ENCODE results near the gene ANKRD2.
"Not testable (repeated sequence)": the region's sequence is repeated elsewhere in the genome, so short reads cannot be mapped to it uniquely, and the experiment has no call there.

ANKRD2 gene, protein sequence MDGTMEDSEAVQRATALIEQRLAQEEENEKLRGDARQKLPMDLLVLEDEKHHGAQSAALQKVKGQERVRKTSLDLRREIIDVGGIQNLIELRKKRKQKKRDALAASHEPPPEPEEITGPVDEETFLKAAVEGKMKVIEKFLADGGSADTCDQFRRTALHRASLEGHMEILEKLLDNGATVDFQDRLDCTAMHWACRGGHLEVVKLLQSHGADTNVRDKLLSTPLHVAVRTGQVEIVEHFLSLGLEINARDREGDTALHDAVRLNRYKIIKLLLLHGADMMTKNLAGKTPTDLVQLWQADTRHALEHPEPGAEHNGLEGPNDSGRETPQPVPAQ

DNA sequence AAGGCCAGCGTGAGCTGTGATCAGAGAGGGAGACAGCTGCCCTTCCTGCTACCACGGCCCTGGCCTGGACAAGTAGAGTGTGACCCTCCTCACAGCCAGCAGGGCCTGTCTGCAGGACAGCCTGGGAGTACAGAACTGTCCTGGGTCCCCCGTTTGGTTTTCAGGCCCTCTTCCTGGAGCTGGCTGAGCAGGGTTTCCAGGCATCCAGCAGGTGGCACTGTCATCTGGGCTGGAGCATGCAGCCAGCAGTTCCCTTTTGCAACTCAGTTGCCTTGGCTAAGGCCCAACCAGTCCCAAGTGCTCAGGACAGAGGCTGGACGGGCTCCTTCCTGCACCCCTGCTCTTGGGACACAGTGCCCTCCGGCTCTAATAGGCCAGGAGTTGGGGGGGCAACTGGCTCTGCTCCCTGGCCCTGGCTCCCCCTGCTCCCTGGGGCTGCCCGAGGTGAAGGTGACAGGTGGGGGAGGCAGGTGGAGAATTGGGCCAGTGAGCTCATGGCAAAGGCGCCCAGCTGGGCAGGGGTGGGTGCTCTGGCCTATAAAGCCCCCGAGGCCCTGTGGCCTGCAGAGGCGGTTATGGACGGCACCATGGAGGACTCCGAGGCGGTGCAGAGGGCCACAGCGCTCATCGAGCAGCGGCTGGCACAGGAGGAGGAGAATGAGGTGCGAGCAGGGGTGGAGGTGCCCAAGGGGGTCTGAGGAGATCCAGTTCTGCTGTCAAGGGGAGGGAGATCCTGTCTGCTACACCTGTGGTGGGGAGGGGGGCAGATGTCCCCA lies at the start of gene ANKRD2:
Gene ANKRD2, plus strand, starts transcription at position 566 of the 776 bp plus-strand sequence. Its CDS starts 10 bp downstream, at position 576.
- DNase-seq, result peak; percentile 39

DNA sequence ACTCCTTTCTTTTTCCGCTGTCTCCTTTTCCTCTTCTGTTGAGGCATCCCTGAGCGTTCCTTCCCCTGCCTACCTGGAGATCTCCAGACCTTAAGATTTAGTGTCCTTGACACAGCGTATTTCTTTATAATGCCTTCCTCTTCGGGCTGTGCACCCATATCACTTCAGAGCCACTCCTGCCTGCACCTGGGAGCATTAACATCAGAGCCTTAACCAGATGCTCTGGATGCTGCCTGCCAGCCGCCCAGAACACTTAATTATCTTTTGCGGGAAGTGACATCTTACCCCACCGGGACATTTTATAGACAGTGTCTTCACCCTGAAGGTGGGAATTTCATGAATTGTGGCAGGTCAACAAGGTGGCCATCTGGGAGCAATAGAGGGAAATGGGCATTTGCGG lies 49.6 kb upstream of the ANKRD2 start:
- DNase-seq, result no peak

DNA sequence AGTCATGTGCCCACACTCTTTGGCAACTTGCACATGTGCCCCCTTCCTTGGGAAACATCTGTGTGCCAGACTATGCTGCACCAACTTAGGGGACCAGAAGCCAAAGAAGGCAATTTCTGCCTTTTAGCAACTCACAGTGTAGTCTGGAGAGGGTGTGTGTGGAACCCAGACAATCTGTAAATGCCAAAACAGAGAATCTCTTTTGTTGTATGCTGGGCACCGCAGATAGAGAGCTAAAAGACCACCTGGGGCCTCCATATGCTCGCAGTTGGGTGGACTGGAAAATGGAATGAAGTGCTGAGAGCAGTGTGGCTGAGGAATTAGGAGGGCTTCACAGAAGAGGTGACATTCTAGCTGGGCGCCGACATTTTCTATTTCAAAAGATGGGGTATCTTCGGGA lies 47.5 kb upstream of the ANKRD2 start:
- DNase-seq, result no peak

DNA sequence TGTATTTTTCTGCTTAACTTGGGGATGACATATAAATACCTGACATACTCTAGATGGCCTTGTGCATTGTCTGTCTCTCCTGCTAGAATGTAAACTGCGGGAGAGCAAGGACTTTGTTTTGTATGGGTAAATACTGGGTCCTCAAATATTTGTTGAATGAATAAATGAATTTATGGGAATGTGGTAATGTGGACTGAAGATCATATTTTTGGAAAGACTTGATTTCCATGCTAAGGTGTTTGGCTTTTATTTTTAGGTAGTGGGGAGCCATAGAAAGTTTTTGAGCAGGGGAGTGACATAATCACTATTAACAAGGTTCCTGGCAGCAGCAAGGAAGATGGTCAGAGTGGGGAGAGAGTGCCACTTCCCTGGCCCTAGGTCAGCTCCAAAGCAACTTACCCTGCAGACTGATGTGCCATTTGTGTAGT lies 46.9 kb upstream of the ANKRD2 start:
- DNase-seq, result no peak

DNA sequence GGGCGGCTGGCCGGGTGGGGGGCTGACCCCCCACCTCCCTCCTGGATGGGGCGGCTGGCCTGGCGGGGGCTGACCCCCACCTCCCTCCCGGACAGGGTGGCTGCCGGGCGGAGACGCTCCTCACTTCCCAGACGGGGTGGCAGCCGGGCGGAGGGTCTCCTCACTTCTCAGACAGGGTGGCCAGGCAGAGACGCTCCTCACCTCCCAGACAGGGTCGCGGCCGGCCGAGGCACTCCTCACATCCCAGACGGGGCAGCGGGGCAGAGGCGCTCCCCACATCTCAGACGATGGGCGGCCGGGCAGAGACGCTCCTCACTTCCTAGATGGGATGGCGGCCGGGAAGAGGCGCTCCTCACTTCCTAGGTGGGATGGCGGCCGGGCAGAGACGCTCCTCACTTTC lies 43.7 kb upstream of the ANKRD2 start:
- not testable (repeated sequence) for DNase-seq

DNA sequence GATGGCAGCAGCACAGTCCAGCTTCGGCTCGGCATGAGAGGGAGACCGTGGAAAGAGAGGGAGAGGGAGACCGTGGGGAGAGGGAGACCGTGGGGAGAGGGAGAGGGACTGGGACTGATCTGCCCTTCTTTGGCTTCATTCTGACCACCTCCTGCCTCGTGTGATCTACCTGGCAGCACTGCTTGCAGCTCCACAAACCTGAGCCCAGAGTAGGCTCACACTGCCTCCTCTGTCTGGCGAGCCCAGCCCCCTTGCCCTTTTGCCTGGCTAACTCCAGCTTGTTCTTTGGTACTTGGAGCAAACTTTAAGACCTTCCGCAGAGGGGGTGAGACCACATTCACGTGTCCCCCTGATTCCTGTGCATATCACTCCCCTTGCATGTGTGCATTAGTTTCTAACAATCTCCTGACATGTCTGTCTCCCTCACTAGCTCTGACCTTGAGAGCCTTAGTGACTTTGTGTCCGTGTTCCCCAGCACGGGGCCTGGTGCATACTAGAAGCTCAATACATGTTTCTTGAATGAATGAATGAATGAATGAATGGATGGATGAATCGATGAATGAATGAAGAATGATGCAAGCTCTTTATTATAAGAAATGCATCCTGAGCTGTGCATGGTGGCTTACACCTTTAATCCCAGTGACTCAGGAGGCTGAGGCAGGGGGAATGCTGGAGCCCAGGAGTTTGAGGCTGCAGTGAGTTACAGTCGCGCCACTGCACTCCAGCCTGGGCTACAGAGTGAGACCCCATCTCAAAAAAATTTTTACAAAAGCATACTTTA lies 42.7 kb upstream of the ANKRD2 start:
- DNase-seq, result no peak

DNA sequence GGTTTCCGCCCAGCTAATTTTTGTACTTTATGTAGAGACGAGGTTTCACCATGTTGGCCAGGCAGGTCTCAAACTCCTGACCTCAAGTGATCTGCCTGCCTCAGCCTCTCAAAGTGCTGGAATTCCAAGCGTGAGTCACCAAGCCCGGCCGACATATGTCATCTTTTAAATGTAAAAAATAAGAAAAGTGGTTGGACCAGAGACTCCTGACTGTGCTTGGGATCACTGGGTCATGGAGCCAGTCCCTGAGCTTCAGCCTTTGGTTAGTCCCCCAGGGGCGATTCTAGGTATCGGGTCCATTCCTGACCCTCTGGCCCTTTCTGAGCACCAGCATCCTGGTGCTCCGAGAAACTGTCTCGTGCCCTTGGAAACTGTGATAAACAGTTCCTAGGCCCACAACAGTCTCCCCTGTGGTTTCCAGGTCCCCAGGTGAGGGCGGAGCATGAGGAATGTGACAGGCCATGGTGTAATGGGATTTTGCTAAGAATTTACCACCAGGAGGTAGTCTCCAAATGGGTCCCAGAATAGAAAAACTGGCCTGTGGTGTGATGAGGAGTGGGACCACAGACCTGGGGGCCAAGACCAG lies 41.1 kb upstream of the ANKRD2 start:
- no peak for DNase-seq

DNA sequence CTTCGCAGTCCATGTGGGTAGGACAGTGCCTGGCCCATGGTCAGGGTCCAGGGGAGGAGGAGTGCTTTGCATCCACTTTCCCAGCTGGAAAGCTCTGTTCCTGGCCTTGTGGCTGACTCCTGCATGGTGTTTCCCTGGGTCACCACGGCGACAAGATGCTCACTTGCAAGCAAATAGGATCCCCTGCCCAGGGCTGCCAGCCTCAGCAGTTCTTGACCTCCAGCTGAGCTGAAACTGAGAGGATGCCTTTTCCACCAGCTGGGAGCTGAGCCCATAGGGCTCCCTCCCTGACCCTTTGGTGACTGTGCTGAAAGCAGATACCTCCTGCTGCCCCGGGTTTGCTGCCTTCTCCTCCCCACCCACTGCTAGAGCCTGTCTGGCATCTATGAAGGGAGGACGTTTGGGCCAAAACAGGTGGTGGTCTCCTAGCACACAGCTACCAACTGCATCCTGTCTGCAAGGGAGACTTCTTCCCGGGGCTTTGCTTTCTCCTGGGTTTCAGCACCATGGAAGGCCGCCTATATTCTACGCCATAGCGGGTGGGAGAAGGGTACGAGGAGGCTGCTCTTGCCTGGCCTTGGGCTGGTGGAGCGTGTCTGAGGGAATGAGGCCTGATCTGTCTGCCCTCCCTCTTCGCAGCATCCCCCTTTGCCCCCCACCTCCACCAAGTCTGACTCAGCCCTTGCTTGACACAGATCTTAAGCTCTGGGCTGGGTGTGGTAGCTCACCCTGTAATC lies 39.5 kb upstream of the ANKRD2 start:
- no peak for DNase-seq

DNA sequence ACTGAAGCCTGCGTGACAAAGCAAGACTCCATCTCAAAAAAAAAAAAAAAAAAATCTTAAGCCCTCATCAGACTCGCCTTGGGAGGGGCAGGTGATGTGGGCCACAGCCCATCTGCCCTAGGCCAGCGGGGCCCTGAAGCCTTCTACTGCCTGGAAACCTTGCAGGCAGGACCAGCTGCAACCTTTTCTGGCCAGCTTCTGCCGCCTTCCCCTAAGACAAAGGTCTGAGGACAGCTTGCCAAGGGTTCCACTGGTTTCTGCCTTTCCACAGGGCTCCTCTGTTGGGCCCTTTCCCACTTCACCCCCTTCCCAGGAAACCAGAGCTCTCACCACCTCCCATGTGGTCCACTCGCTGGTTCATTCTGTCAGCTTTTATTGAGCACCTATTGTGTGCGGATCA lies 38.7 kb upstream of the ANKRD2 start:
- no peak for DNase-seq

DNA sequence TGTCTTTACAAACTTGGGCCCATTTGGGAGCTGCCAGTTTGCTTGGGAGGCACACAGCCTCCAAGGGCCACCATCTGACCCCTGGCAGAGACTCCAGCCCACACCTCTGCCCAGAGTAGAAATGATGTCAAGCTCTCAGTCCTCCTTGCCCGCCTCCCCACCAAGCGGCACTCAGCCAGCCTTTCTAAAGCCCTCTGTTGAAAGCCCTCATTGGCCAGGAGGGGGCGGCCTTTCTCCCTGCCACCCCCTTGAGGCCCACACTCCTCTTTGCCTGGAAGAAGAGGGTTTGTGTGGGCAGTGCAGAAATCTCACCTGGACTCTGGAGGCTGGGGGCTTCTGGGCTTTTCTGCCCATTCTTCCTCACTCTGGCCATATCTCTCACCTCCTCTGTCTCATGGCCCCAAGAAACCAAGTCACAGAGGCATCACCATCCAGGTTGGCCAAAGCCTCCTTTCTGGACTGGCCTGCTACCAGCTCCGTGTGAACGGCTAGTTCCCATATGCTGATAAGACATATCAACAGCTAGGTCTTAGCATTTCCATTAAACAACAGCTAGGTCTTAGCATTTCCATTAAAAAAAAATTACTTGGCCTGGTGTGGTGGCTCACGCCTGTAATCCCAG lies 37.7 kb upstream of the ANKRD2 start:
- no peak for DNase-seq

DNA sequence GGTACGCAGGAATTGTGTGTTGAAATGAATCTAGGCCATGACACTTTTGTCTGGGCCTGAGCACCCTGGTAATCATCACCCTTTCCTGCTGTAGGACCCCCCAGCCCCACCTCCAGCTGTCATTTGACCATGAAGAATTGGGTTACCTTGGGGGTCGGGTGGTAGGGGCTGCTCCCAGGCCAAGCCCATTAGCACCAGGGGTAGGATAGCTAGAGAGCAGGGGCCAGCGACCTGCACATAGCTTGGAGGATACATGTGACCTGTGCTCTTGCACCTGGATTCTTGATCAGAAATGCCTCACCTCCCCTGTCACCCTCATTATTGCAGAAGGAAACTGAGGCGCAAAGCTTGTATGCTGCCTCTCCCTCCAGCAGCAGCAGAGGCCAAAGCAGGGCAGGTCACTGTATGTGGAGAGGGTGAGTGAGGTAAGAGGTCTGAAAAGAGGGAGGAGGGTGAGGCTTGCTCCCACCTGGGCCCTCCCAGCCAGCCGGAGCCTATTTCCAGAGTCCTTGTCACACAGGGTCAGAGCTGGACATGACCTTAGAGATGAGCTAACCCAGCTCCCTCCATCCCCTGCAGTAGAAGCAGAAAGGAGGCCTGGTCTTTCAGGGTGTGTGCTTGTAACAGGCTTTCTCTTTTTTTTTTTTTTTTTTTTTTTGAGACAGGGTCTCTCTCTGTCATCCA lies 35.3 kb upstream of the ANKRD2 start:
- no peak for DNase-seq

DNA sequence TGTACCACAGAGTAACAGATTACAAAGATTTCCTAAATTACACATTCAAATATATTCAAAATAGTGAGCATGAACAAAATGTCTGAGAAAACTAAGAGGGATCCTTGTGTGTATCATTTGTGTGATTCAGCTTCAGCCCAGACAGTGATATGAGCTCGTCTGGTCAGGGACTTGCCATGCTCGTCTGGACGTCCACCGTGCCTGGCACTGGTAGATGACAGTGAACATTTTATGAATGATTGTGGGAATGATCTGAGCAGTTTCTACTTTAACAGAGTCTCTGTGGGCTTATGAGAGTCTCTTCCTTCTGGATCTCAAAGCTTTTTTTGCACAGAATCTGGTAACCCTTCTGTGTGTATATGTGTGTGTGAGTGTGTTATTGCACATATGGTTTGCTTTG lies 34.2 kb upstream of the ANKRD2 start:
- DNase-seq, result no peak

DNA sequence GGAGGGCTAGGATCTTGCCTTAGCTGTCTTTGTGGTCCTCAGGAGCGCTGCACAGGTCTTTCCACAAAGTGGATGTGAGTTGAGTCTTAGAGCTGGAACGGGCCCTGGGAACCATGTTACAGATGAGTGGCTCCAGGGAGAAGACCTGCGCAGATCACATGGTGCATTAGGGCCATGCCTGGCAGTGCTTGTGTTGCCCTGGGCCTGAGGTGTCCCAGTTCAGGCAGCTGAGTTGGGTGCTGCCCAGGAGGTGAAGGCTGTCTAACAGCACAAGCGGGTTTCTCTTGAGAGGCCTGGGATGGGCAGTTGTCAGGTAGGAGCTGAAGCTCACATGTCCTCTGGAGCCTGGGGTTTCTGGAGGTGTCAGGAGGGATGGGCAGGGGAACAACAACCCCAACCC lies 33.7 kb upstream of the ANKRD2 start:
- DNase-seq, result no peak

DNA sequence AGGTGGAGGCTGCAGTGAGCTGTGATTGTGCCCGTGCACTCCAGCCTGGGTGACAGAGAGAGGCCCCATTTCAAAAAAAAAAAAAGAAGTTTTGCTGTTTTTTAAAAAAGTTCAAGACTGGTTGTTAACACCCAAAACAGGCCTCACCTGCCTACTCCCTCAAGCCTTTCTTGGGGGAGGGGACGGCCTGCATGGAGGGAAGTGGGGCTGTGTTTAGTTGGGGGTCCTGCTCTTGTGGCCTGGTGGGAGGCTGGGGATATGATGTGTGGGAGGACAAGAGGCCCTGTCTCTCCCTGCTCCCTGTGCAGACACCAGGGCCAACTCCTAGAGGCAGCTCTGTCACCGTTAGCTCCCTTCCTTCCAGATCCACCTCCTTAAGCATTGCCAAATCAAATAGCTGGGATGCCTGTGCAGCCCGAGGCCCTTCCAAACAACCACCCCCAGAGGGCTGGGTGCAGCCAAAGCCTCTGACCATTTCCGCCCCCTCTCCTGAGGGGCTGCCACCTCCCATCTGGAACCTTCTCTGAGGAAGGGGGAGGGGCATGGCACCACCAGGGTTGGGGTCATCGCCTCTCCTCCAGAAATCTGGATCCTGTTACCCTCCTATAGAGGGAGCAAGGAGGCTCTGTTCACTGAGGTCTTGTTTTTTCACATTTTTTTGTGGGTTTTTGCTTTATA lies 32.9 kb upstream of the ANKRD2 start:
- DNase-seq, result no peak

DNA sequence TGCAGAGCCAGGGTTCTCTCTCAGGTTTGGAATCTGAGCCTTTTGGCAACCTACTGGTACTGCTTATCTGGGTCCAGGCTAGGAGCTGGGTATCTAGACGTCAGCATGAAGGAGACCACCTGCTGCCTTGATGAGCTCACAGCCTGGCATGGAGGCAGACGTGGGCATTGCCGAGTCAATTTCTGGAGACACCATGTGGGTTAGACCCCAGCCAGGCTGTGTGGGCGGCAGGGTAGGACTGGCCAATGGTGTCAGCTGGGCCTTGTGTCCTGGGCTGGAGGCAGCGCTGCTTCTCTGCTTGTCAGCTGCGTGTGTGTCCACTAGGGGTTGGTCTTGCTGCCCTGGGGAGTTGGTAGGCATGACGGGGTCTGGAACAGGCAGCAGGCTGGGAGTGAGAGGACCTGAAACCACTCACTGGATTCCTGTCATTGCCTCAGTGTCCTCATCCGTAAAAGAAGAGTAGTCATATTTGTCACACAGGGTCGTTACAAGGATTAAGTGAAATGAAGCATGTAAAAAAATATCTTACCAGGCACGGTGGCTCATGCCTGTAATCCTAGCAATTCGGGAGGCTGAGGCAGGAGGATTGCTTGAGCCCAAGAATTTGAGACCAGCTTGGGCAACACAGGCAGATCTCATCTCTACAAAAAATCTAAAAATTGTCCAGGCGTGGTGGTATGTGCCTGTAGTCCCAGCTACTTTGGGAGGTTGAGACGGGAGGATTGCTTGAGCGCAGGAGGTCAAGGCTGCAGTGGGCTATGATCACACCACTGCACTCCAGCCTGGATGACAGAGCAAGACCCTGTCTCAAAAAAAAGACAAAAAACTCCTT lies 31.7 kb upstream of the ANKRD2 start:
- no peak for DNase-seq

DNA sequence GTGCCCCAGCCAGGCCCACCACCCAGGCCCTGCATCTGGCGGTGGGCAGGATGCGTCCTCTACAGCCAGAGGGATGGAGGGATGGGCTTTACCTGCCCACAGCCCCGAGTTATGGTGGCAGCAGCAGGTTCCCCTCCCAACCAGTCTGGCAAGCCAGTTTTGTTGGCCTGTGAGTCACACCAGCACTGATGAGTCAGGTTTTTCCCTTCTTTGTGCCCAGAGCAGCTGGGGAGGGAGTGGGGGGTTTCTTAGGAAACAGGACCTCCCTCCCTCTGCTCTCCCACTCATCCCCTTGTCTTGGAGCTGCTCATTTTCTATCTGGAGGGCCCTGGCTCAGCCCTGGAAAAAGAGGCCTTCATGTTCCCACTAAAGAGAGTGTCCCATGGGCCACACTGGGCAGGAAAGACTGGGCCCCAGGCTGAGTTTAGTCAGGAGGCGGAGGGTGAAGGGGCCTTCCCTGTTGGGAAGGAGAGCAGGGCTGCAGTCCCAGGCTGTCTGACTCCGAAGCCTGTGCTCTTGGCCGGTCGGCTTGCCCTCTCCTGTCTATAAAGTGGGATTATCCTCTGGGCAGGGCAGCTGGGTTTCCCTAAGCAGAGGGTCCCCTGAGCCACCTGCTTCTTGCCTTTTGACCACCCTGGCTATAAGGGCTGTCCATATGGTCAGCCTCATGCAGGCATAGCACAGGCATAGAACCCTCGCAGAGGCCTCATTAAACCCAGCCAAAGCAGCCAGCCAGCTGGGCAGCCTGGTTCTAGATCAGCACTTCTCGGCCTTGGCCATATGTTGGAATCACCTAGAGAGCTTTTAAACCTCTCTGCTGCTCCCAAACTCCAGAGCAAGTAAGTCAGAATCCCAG lies 30.2 kb upstream of the ANKRD2 start:
- no peak for DNase-seq

DNA sequence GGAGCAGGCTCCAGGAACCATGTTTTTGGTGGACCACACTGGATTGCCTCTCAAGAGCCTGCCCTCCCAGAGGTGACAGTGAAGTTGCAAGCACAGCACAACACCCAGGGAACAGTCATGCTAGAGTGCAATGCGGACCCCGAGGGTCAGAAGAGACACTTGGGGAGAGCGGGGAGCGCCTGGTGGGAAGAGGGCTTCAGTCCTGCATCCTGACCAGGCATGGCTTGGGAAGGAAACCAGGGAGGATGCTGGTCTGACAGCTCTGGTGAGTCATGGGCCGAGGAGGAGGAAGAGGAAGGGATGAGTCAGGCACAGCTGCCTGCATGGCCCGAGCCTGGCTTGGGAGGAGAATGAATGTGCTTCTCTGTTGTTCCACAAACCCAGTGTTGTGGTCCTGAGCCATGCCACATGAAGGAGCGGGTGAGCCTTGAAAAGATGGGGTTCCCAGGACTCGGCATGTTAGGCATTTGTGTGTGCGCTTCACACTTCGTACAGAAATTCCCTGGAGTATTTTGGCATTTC lies 29.5 kb upstream of the ANKRD2 start:
- DNase-seq, result peak; percentile 39

DNA sequence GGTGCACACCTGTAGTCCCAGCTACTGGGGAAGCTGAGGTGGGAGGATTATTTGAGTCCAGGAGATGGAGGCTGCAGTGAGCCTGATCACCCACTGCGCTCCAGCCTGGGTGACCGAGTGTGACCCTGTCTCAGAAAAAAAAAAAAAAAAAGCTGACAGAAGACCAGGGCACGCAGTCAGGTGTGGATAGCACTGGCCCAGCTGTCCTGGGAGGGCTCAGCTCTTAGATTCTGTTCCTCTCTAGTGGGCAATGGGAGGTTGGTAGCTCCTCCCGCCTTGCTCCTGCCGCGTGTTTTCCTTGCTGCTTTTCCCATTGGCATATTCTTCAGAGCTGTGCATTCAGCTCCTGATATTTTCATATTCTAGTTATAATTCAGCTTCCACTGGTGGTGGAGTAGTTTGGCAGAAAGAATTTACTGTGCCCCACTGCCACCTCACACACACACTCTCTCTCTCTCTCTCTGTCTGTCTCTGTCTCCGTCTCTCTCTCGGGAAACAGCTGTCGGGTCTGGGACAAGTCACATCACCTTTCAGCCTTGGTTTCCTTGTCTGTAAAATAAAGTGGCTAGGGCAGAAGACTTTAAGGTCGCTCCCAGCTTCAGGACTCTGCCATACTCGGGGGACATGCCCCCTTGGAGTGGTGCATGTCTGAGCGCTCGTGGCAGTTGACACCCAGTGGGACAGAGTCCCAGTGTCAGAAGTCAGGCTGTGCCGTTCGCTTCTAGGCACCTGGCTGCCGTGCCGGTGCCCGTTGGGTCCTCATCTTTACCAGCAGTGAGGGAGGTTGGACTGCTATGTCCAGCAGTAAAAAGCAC lies 25.9 kb upstream of the ANKRD2 start:
- no peak for DNase-seq
